HEK293 (cell line): ENCODE measurements around the gene NFIX.
A peak's percentile ranks its signal among the peaks of the same experiment; 100 is the strongest.

ENCODE experiments used
- CTCF ChIA-PET: fragments of 350-600 bp; formaldehyde crosslinking; extraction: SDS; loops from one replicate; lab custom pipeline; 2021; ENCODE audit warnings: antibody characterized with exemption; lab: Yijun Ruan, JAX
- POLR2A ChIA-PET: fragments of 300-600 bp; formaldehyde crosslinking; extraction: SDS; loops from one replicate; lab custom pipeline; 2020; ENCODE audit warnings: antibody characterized with exemption, inconsistent platforms; lab: Yijun Ruan, JAX
- H3K27ac ChIP-seq: fragments of 200-500 bp; sonication (Bioruptor generic); 2 replicates; pipeline ENCODE4 v1.5.1; 2014; ENCODE audit warnings: low read depth, low read length, control low read depth, inconsistent platforms; ENCODE audit errors: extremely low read depth
- H3K36me3 ChIP-seq, 2 experiments: fragments of 200-500 bp in 1 of 2; sonication (Bioruptor generic) in 1 of 2; 1 replicate in 1 of 2; 2 replicates in 1 of 2; pipeline ENCODE4 v1.5.1; 2014 to 2017; ENCODE audit warnings: inconsistent platforms in 2 of 2, low read length in 2 of 2; ENCODE audit not compliant: control insufficient read depth in 2 of 2, insufficient read depth in 1 of 2
- H3K4me1 ChIP-seq: fragments of 200-500 bp; sonication (Bioruptor generic); 2 replicates; pipeline ENCODE4 v1.5.1; 2014; ENCODE audit warnings: mild to moderate bottlenecking, low read length, inconsistent platforms; ENCODE audit not compliant: control insufficient read depth, insufficient read depth
- H3K4me3 ChIP-seq: 2 replicates; pipeline ENCODE4 v1.5.1; 2011; ENCODE audit warnings: low read depth, mild to moderate bottlenecking, control low read depth, low read length, moderate library complexity
- H3K9me3 ChIP-seq: fragments of 200-500 bp; sonication (Bioruptor generic); 2 replicates; pipeline ENCODE4 v1.5.1; 2014; ENCODE audit warnings: low read depth, low read length, inconsistent platforms; ENCODE audit not compliant: control insufficient read depth, insufficient read depth
- BCL6B ChIP-seq: fragments of 450-650 bp; formaldehyde crosslinking; IDR thresholded peaks from 2 replicates; pipeline ENCODE4 v1.5.1; 2017; ENCODE audit warnings: missing biosample characterization, missing genetic modification characterization
- GLI4 ChIP-seq: fragments of 450-650 bp; formaldehyde crosslinking; IDR thresholded peaks from 2 replicates; pipeline ENCODE4 v1.5.1; 2016; ENCODE audit warnings: missing biosample characterization, missing genetic modification characterization
- KLF8 ChIP-seq: fragments of 450-650 bp; formaldehyde crosslinking; IDR thresholded peaks from 2 replicates; pipeline ENCODE4 v1.5.1; 2016; ENCODE audit warnings: missing biosample characterization, missing genetic modification characterization
- TSHZ1 ChIP-seq: fragments of 450-650 bp; formaldehyde crosslinking; IDR thresholded peaks from 2 replicates; pipeline ENCODE4 v1.5.1; 2016; ENCODE audit warnings: missing biosample characterization, missing genetic modification characterization, borderline replicate concordance
- YY2 ChIP-seq: fragments of 450-650 bp; formaldehyde crosslinking; IDR thresholded peaks from 2 replicates; pipeline ENCODE4 v1.5.1; 2016; ENCODE audit warnings: missing biosample characterization, missing genetic modification characterization
- ZBTB44 ChIP-seq: fragments of 450-650 bp; IDR thresholded peaks from 2 replicates; pipeline ENCODE4 v1.5.1; 2018; ENCODE audit warnings: missing biosample characterization, mild to moderate bottlenecking, missing genetic modification characterization
- ZBTB48 ChIP-seq: fragments of 450-650 bp; formaldehyde crosslinking; IDR thresholded peaks from 2 replicates; pipeline ENCODE4 v1.5.1; 2016; ENCODE audit warnings: missing biosample characterization, missing genetic modification characterization
- ZFHX2 ChIP-seq: fragments of 450-650 bp; formaldehyde crosslinking; conservative IDR thresholded peaks from 2 replicates; pipeline ENCODE4 v1.5.1; 2016; ENCODE audit warnings: missing biosample characterization, missing genetic modification characterization
- ZFP3 ChIP-seq: fragments of 450-650 bp; formaldehyde crosslinking; IDR thresholded peaks from 2 replicates; pipeline ENCODE4 v1.5.1; 2016; ENCODE audit warnings: low read depth, missing biosample characterization, missing genetic modification characterization
- ZFP41 ChIP-seq: fragments of 450-650 bp; formaldehyde crosslinking; IDR thresholded peaks from 2 replicates; pipeline ENCODE4 v1.5.1; 2016; ENCODE audit warnings: missing biosample characterization, missing genetic modification characterization, borderline replicate concordance
- ZNF121 ChIP-seq: fragments of 450-650 bp; formaldehyde crosslinking; IDR thresholded peaks from 2 replicates; pipeline ENCODE4 v1.5.1; 2016; ENCODE audit warnings: missing biosample characterization, missing genetic modification characterization
- ZNF211 ChIP-seq: fragments of 450-650 bp; formaldehyde crosslinking; IDR thresholded peaks from 2 replicates; pipeline ENCODE4 v1.5.1; 2016; ENCODE audit warnings: low read depth, missing biosample characterization, missing genetic modification characterization
- ZNF214 ChIP-seq: fragments of 450-650 bp; formaldehyde crosslinking; IDR thresholded peaks from 2 replicates; pipeline ENCODE4 v1.5.1; 2017; ENCODE audit warnings: missing biosample characterization, mild to moderate bottlenecking, missing genetic modification characterization, borderline replicate concordance
- ZNF311 ChIP-seq: fragments of 450-650 bp; formaldehyde crosslinking; IDR thresholded peaks from 2 replicates; pipeline ENCODE4 v1.5.1; 2017; ENCODE audit warnings: missing biosample characterization, missing genetic modification characterization, borderline replicate concordance
- ZNF341 ChIP-seq: fragments of 450-650 bp; formaldehyde crosslinking; IDR thresholded peaks from 2 replicates; pipeline ENCODE4; 2016; ENCODE audit warnings: low read depth, missing biosample characterization, missing genetic modification characterization
- ZNF398 ChIP-seq: fragments of 450-650 bp; formaldehyde crosslinking; IDR thresholded peaks from 2 replicates; pipeline ENCODE4 v1.5.1; 2017; ENCODE audit warnings: missing biosample characterization, missing genetic modification characterization
- ZNF48 ChIP-seq: fragments of 450-650 bp; formaldehyde crosslinking; IDR thresholded peaks from 2 replicates; pipeline ENCODE4 v1.5.1; 2016; ENCODE audit warnings: missing biosample characterization, missing genetic modification characterization
- ZNF530 ChIP-seq: fragments of 450-650 bp; formaldehyde crosslinking; IDR thresholded peaks from 2 replicates; pipeline ENCODE4 v1.5.1; 2016; ENCODE audit warnings: low read depth, missing biosample characterization, missing genetic modification characterization
- ZNF571 ChIP-seq: fragments of 450-650 bp; formaldehyde crosslinking; IDR thresholded peaks from 2 replicates; pipeline ENCODE4 v1.5.0; 2017; ENCODE audit warnings: missing biosample characterization, missing genetic modification characterization
- ZNF645 ChIP-seq: fragments of 450-650 bp; formaldehyde crosslinking; IDR thresholded peaks from 2 replicates; pipeline ENCODE4; 2016; ENCODE audit warnings: missing biosample characterization, missing genetic modification characterization
- ZNF677 ChIP-seq: fragments of 450-650 bp; IDR thresholded peaks from 2 replicates; pipeline ENCODE4 v1.5.0; 2018; ENCODE audit warnings: missing biosample characterization, mild to moderate bottlenecking, missing genetic modification characterization, moderate library complexity
- ZNF776 ChIP-seq: fragments of 450-650 bp; formaldehyde crosslinking; IDR thresholded peaks from 2 replicates; pipeline ENCODE4 v1.5.0; 2017; ENCODE audit warnings: missing biosample characterization, missing genetic modification characterization, borderline replicate concordance

Gene NFIX

GRCh38 chr19:13068085-13068846 is 73.0 kb downstream of the NFIX start:
- Histone ChIP-seq H3K4me1 (no peaks in the 10 kb centered on the region; the same call in 1 of the 2 replicates), H3K9me3 (no peaks in the 10 kb centered on the region), H3K36me3 (no peaks in the 10 kb centered on the region), H3K4me3 (no peak overlapping the region), H3K27ac (no peak overlapping the region)
- CTCF ChIA-PET = interaction anchor here (0.5 to 3.1 kb wide), 7 partner anchors 10 to 304 kb away, joined by 3 to 13 read pairs (median 4); no protein-coding TSS in a partner anchor
- POLR2A ChIA-PET = interaction anchor here (1.4 kb wide), 1 partner anchor 23 kb away, joined by 3 read pairs; no protein-coding TSS in a partner anchor
- no peak for TF ChIP-seq ZNF530 (tag by site-specific recombination)
- no peak for TF ChIP-seq ZNF311
- TF ChIP-seq ZFP3 (tag by site-specific recombination) = no peak
- TF ChIP-seq ZNF398 (tag by site-specific recombination) = peak; percentile 78
- no peak for TF ChIP-seq ZNF211 (tag by site-specific recombination)
- TF ChIP-seq YY2 (tag by site-specific recombination) = no peak
- TF ChIP-seq BCL6B (tag by site-specific recombination) = no peak
- no peak for TF ChIP-seq KLF8 (tag by site-specific recombination)
- no peak for TF ChIP-seq ZNF677 (tag by site-specific recombination)
- no peak for TF ChIP-seq ZNF776 (tag by site-specific recombination)
- no peak for TF ChIP-seq ZNF571
- peak; percentile 59 for TF ChIP-seq ZNF341 (tag by site-specific recombination)
- TF ChIP-seq ZNF645 (tag by site-specific recombination) = no peak
- TF ChIP-seq ZNF121 (tag by site-specific recombination) = no peak
- TF ChIP-seq ZBTB44 = no peak
- no peak for TF ChIP-seq ZFP41 (tag by site-specific recombination)
- TF ChIP-seq ZNF214 (tag by site-specific recombination) = no peak
- TF ChIP-seq ZNF48 = no peak
- no peak for TF ChIP-seq TSHZ1 (tag by site-specific recombination)
- no peak for TF ChIP-seq ZBTB48 (tag by site-specific recombination)
- TF ChIP-seq GLI4 (tag by site-specific recombination) = no peak
- TF ChIP-seq ZFHX2 = peak; percentile 18; the same call in 1 of the 2 replicates
